Fibroblast of lung (primary cell): ENCODE measurements around the gene ZSWIM4.

Source experiments
- CTCF ChIP-seq, 2 donors: IDR thresholded peaks in 1 of 2; conservative IDR thresholded peaks in 1 of 2; 1 replicate in 1 of 2; 2 replicates in 1 of 2; pipeline ENCODE4 v1.5.1; 2011 to 2012; ENCODE audit warnings: low read length in 2 of 2, control low read depth in 1 of 2, inconsistent platforms in 1 of 2, low read depth in 1 of 2, mild to moderate bottlenecking in 1 of 2
- EZH2 ChIP-seq: IDR thresholded peaks from 2 replicates; pipeline ENCODE4 v1.5.1; 2012; ENCODE audit warnings: low read length, control low read depth, mild to moderate bottlenecking; ENCODE audit errors: missing control alignments

- TF ChIP-seq CTCF (conservative IDR thresholded peaks at IDR 0.05 in 1 of 2, IDR thresholded peaks at IDR 0.05 in 1 of 2; ENCODE audit: low read depth in 1 of 2, low read length in 2 of 2): no peak
- TF ChIP-seq EZH2: no peak
Observed at GRCh38 chr19:13881251-13881691, 86.0 kb downstream of the ZSWIM4 start.
